WTC11 (cell line): Measurements from ENCODE around the gene CYP3A5. TPM values are rescaled to one million over a fixed set of nuclear protein-coding genes. Genes with fewer than 3 reads are reported as not detected.

ENCODE experiments used
- ATAC-seq: fragments of 200-7000 bp; cut with Tn5 transposase; 2 replicates; pipeline ENCODE4 v1.10.0; 2021; ENCODE audit warnings: mild to moderate bottlenecking, moderate library complexity
- CTCF ChIA-PET: fragments of 300-600 bp; sonication (Branson Sonifier 250); formaldehyde crosslinking; loops from one replicate; lab custom pipeline; 2021; ENCODE audit warnings: antibody characterized with exemption; lab: Charles Lee
- POLR2A ChIA-PET: fragments of 350-600 bp; sonication (Branson Sonifier 250); formaldehyde crosslinking; loops from one replicate; lab custom pipeline; 2021; ENCODE audit warnings: antibody characterized with exemption; lab: Charles Lee
- DNase-seq: peaks from one replicate; pipeline ENCODE4 v3.0.0; 2021; ENCODE audit warnings: low spot score
- H3K27ac Mint-ChIP-seq: 2 replicates; pipeline ENCODE4 v1.8.0; 2021; ENCODE audit warnings: mixed read lengths
- H3K27me3 Mint-ChIP-seq: 2 replicates; pipeline ENCODE4 v1.8.0; 2021; ENCODE audit warnings: low read depth, mild to moderate bottlenecking, moderate library complexity, mixed read lengths
- H3K36me3 Mint-ChIP-seq: 2 replicates; pipeline ENCODE4 v1.8.0; 2021; ENCODE audit warnings: mixed read lengths
- H3K4me1 Mint-ChIP-seq: 2 replicates; pipeline ENCODE4 v1.8.0; 2022; ENCODE audit warnings: mixed read lengths
- H3K4me3 Mint-ChIP-seq: 2 replicates; pipeline ENCODE4 v1.8.0; 2021; ENCODE audit warnings: mild to moderate bottlenecking, moderate library complexity, mixed read lengths
- H3K9me3 Mint-ChIP-seq: 2 replicates; pipeline ENCODE4 v1.8.0; 2021; ENCODE audit warnings: mixed read lengths
- EMX1 ChIP-seq: fragments of 250-450 bp; sonication (Bioruptor Pico); IDR thresholded peaks from 2 replicates; pipeline ENCODE4 v1.8.0; 2021; ENCODE audit warnings: mild to moderate bottlenecking
- ETV6 ChIP-seq: sonication (generic); formaldehyde crosslinking; IDR thresholded peaks from 2 replicates; pipeline ENCODE4 v1.8.1; 2022; ENCODE audit warnings: mild to moderate bottlenecking, missing genetic modification reagents
- IRF2 ChIP-seq: sonication (generic); formaldehyde crosslinking; IDR thresholded peaks from 2 replicates; pipeline ENCODE4 v1.8.0; 2022; ENCODE audit warnings: low read depth, missing genetic modification reagents, borderline replicate concordance
- MYBL2 ChIP-seq: sonication (generic); formaldehyde crosslinking; IDR thresholded peaks from 2 replicates; pipeline ENCODE4 v1.8.1; 2023; ENCODE audit warnings: mild to moderate bottlenecking, moderate library complexity, missing genetic modification reagents
- NFYB ChIP-seq: sonication (generic); formaldehyde crosslinking; conservative IDR thresholded peaks from 2 replicates; pipeline ENCODE4 v1.8.0; 2022; ENCODE audit warnings: low read depth, missing genetic modification reagents
- NR1H2 ChIP-seq: sonication (generic); formaldehyde crosslinking; IDR thresholded peaks from 2 replicates; pipeline ENCODE4 v1.9.0; 2021; ENCODE audit warnings: mild to moderate bottlenecking, moderate library complexity, missing genetic modification reagents
- NR3C1 ChIP-seq: sonication (generic); formaldehyde crosslinking; conservative IDR thresholded peaks from 2 replicates; pipeline ENCODE4 v1.8.1; 2023; ENCODE audit warnings: low read depth, mild to moderate bottlenecking, missing genetic modification reagents
- PRRX2 ChIP-seq: fragments of 250-450 bp; sonication (Bioruptor Pico); IDR thresholded peaks from 2 replicates; pipeline ENCODE4 v1.8.0; 2021; ENCODE audit warnings: mild to moderate bottlenecking
- SMAD4 ChIP-seq: sonication (generic); formaldehyde crosslinking; IDR thresholded peaks from 2 replicates; pipeline ENCODE4 v1.8.0; 2022; ENCODE audit warnings: mild to moderate bottlenecking, missing genetic modification reagents
- SP1 ChIP-seq: sonication (generic); formaldehyde crosslinking; conservative IDR thresholded peaks from 2 replicates; pipeline ENCODE4 v1.8.1; 2022; ENCODE audit warnings: missing genetic modification reagents
- TEAD1 ChIP-seq: sonication (generic); formaldehyde crosslinking; IDR thresholded peaks from 2 replicates; pipeline ENCODE4 v1.8.0; 2022; ENCODE audit warnings: mild to moderate bottlenecking, missing genetic modification reagents
- ZNF121 ChIP-seq: sonication (generic); formaldehyde crosslinking; IDR thresholded peaks from 2 replicates; pipeline ENCODE4 v1.8.0; 2023; ENCODE audit warnings: missing genetic modification reagents
- ZNF317 ChIP-seq: sonication (generic); formaldehyde crosslinking; IDR thresholded peaks from 2 replicates; pipeline ENCODE4 v1.8.1; 2023; ENCODE audit warnings: low read depth, mild to moderate bottlenecking, moderate library complexity, missing genetic modification reagents, borderline replicate concordance
- total RNA-seq: library from RNA; stranded (reverse); gene quantifications from 3 replicates; pipeline ENCODE4 v1.2.3, GENCODE V29; 2021
- TF ChIP-seq, protein P1 (sequence below): sonication (generic); formaldehyde crosslinking; IDR thresholded peaks from 2 replicates; pipeline ENCODE4 v1.8.1; 2022; ENCODE audit warnings: mild to moderate bottlenecking, moderate library complexity, missing genetic modification reagents
- TF ChIP-seq, protein P2 (sequence below): sonication (generic); formaldehyde crosslinking; IDR thresholded peaks from 2 replicates; pipeline ENCODE4 v1.8.1; 2023; ENCODE audit warnings: mild to moderate bottlenecking, missing genetic modification reagents
- TF ChIP-seq, protein P3 (sequence below): sonication (generic); formaldehyde crosslinking; IDR thresholded peaks from 2 replicates; pipeline ENCODE4 v1.8.0; 2022; ENCODE audit warnings: mild to moderate bottlenecking, missing genetic modification reagents
- TF ChIP-seq, protein P4 (sequence below): fragments of 250-450 bp; sonication (Bioruptor Pico); conservative IDR thresholded peaks from 2 replicates; pipeline ENCODE4 v1.9.0; 2021; ENCODE audit warnings: mild to moderate bottlenecking
- TF ChIP-seq, protein P5 (sequence below): sonication (generic); formaldehyde crosslinking; IDR thresholded peaks from 2 replicates; pipeline ENCODE4 v1.8.0; 2023; ENCODE audit warnings: missing genetic modification reagents
- TF ChIP-seq, protein P6 (sequence below): sonication (generic); formaldehyde crosslinking; IDR thresholded peaks from 2 replicates; pipeline ENCODE4 v1.8.0; 2022; ENCODE audit warnings: mild to moderate bottlenecking, missing genetic modification reagents
- TF ChIP-seq, protein P7 (sequence below): sonication (generic); formaldehyde crosslinking; IDR thresholded peaks from 2 replicates; pipeline ENCODE4 v1.8.1; 2022; ENCODE audit warnings: mild to moderate bottlenecking, missing genetic modification reagents, moderate library complexity, borderline replicate concordance

Gene CYP3A5
- total RNA-seq, 1 experiment from 2014 or later = 0.39 TPM

DNA sequence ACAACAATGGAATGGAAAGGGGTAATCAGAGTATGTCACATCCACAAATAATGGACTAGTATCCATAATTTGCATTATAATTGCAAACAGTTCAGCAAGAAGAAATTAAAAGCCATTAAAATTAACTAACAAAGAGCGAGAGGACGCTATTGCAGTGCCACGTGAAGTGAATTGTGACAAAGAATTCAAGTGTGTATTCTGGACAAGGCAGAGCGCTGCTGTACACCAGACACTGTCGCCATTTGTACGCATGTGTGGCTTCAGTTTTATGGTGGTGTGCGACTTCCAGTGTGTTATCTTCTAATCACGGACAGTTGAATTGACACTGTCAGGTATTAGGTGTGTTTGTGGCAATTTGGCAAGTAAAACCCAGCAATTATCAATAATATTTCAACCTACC is 11.3 kb downstream of the CYP3A5 start (continued):
- TF ChIP-seq, protein P1, sequence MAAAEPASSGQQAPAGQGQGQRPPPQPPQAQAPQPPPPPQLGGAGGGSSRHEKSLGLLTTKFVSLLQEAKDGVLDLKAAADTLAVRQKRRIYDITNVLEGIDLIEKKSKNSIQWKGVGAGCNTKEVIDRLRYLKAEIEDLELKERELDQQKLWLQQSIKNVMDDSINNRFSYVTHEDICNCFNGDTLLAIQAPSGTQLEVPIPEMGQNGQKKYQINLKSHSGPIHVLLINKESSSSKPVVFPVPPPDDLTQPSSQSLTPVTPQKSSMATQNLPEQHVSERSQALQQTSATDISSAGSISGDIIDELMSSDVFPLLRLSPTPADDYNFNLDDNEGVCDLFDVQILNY = no peak
- TF ChIP-seq, protein P2, sequence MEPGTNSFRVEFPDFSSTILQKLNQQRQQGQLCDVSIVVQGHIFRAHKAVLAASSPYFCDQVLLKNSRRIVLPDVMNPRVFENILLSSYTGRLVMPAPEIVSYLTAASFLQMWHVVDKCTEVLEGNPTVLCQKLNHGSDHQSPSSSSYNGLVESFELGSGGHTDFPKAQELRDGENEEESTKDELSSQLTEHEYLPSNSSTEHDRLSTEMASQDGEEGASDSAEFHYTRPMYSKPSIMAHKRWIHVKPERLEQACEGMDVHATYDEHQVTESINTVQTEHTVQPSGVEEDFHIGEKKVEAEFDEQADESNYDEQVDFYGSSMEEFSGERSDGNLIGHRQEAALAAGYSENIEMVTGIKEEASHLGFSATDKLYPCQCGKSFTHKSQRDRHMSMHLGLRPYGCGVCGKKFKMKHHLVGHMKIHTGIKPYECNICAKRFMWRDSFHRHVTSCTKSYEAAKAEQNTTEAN (CRISPR knock-in tag) = no peak
- no peak for TF ChIP-seq ZNF317 (CRISPR knock-in tag)

DNA sequence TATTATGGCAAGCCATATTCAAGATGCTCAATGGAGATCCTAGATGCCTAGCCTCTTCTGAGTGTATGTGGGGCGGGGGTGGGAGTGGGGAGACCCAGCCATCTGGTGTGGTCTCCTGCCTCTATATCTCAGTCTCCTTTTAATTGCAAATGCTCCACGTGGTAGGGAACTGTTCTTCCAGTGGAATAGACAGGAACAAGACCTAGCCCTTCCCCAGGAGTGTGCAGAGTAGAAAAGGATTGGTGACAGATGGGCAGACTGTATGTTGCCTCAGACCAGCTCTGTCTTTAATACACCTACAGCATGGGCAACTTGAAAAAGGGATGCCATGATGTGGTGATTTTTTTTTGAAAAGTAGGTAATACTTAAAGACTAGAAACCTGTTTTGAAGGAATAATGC is 12.6 kb downstream of the CYP3A5 start:
- H3K27me3 Mint-ChIP-seq = no peaks in the 10 kb centered on the region
- no peak overlapping the region for H3K27ac Mint-ChIP-seq
- no peak for DNase-seq
- POLR2A ChIA-PET = no interaction called here
- CTCF ChIA-PET = no interaction called here
- TF ChIP-seq NR3C1 (CRISPR knock-in tag) (no peak), PRRX2 (CRISPR knock-in tag) (no peak), ETV6 (CRISPR knock-in tag) (no peak), MYBL2 (CRISPR knock-in tag) (no peak), NFYB (CRISPR knock-in tag) (no peak), TEAD1 (CRISPR knock-in tag) (no peak), SMAD4 (CRISPR knock-in tag) (no peak), IRF2 (CRISPR knock-in tag) (no peak), NR1H2 (CRISPR knock-in tag) (no peak), ZNF121 (CRISPR knock-in tag) (no peak), SP1 (CRISPR knock-in tag) (no peak), EMX1 (no peak)
- TF ChIP-seq, protein P3, sequence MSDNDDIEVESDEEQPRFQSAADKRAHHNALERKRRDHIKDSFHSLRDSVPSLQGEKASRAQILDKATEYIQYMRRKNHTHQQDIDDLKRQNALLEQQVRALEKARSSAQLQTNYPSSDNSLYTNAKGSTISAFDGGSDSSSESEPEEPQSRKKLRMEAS (CRISPR knock-in tag) = no peak
- TF ChIP-seq, protein P4, sequence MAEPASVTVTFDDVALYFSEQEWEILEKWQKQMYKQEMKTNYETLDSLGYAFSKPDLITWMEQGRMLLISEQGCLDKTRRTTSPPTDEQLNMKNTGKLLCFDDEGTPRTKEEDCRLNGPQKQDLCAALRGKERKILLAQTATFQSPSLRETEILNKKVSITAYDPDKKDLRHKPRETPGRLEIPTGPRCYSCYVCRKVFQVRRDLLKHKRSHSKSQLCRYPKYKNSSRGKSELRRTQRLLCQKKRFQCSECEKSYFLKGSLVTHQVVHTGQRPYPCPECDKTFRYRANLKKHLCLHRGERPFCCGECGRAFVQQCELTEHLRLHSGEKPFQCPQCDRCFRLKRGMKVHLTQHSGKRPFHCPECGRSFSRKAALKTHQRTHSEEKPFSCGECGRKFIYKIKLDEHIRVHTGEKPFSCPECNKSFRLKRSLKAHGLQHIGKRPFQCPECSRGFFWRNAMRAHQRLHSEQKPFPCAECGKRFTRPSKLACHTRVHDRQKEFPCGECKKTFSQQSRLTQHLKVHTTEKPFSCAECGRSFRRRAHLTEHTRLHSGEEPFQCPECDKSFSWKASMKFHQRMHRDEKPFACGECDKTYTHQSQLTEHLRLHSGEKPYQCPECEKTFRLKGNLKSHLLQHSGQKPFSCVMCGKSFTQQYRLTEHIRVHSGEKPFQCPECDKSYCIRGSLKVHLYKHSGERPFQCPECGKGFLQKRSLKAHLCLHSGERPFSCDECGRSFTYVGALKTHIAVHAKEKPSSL (CRISPR knock-in tag) = no peak
- TF ChIP-seq, protein P5, sequence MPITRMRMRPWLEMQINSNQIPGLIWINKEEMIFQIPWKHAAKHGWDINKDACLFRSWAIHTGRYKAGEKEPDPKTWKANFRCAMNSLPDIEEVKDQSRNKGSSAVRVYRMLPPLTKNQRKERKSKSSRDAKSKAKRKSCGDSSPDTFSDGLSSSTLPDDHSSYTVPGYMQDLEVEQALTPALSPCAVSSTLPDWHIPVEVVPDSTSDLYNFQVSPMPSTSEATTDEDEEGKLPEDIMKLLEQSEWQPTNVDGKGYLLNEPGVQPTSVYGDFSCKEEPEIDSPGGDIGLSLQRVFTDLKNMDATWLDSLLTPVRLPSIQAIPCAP (CRISPR knock-in tag) = no peak
- TF ChIP-seq, protein P6, sequence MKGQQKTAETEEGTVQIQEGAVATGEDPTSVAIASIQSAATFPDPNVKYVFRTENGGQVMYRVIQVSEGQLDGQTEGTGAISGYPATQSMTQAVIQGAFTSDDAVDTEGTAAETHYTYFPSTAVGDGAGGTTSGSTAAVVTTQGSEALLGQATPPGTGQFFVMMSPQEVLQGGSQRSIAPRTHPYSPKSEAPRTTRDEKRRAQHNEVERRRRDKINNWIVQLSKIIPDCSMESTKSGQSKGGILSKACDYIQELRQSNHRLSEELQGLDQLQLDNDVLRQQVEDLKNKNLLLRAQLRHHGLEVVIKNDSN = no peak
- TF ChIP-seq, protein P7, sequence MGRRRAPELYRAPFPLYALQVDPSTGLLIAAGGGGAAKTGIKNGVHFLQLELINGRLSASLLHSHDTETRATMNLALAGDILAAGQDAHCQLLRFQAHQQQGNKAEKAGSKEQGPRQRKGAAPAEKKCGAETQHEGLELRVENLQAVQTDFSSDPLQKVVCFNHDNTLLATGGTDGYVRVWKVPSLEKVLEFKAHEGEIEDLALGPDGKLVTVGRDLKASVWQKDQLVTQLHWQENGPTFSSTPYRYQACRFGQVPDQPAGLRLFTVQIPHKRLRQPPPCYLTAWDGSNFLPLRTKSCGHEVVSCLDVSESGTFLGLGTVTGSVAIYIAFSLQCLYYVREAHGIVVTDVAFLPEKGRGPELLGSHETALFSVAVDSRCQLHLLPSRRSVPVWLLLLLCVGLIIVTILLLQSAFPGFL (CRISPR knock-in tag) = no peak
- TF ChIP-seq, all 79 proteins: peak for 0
- Mint-ChIP-seq H3K36me3 (no peaks in the 10 kb centered on the region), H3K4me1 (no peaks in the 10 kb centered on the region), H3K9me3 (no peaks in the 10 kb centered on the region), H3K4me3 (no peak overlapping the region)
- ATAC-seq = no peak
